ENCODE results near the gene TBC1D22A. TPM values are rescaled to one million over a fixed set of nuclear protein-coding genes. Genes with fewer than 3 reads are reported as not detected.

TBC1D22A gene
- total and polyA plus RNA-seq, 2 donors from 2014 or later = 24.6 to 39.4 TPM

- Histone ChIP-seq H3K27me3 (ENCODE audit: control insufficient read depth, insufficient read depth, low read length) (no peaks in the 10 kb centered on the region), H3K4me3 (ENCODE audit: low read length in 3 of 3) (no peak overlapping the region), H3K4me1 (ENCODE audit: control insufficient read depth in 2 of 3, insufficient read depth in 2 of 3, low read depth in 1 of 3, low read length in 3 of 3) (peaks cover 0 to 4% (median 0%) of the 10 kb centered on the region in 3 donors), H3K9me3 (ENCODE audit: control insufficient read depth in 2 of 3, insufficient read depth in 1 of 3, low read length in 3 of 3) (no peaks in the 10 kb centered on the region), H3K36me3 (ENCODE audit: control insufficient read depth in 2 of 3, insufficient read depth in 3 of 3, low read length in 3 of 3) (no peaks in the 10 kb centered on the region), H3K9ac (ENCODE audit: low read length in 3 of 3) (no peak overlapping the region), H3K27ac (ENCODE audit: low read depth in 2 of 2, low read length in 2 of 2) (no peak overlapping the region)
- FAIRE-seq = no peak
- TF ChIP-seq CTCF (IDR thresholded peaks at IDR 0.05; ENCODE audit: borderline replicate concordance, extremely low read depth, insufficient read depth) = no peak
- intact Hi-C loops (cut with DNase I) = no loop called here
- DNase-seq = no peak
Observed at GRCh38 chr22:47148956-47149728, 386.7 kb downstream of the TBC1D22A start.

GRCh38 chr22:47149976-47150375 lies 387.5 kb downstream of the TBC1D22A start:
- H3K9ac ChIP-seq (ENCODE audit: low read length in 3 of 3) = no peak overlapping the region
- no peak for TF ChIP-seq CTCF (IDR thresholded peaks at IDR 0.05; ENCODE audit: borderline replicate concordance, extremely low read depth, insufficient read depth)
- intact Hi-C loops (cut with DNase I) = no loop called here
- H3K4me3 ChIP-seq (ENCODE audit: low read length in 3 of 3) = no peak overlapping the region
- FAIRE-seq (no peak), DNase-seq (no peak)
- H3K27ac ChIP-seq (ENCODE audit: low read depth in 2 of 2, low read length in 2 of 2) = no peak overlapping the region
- H3K27me3 ChIP-seq (ENCODE audit: control insufficient read depth, insufficient read depth, low read length) = no peaks in the 10 kb centered on the region
- no peaks in the 10 kb centered on the region for H3K36me3 ChIP-seq (ENCODE audit: control insufficient read depth in 2 of 3, insufficient read depth in 3 of 3, low read length in 3 of 3)
- no peaks in the 10 kb centered on the region for H3K9me3 ChIP-seq (ENCODE audit: control insufficient read depth in 2 of 3, insufficient read depth in 1 of 3, low read length in 3 of 3)
- peaks cover 0 to 4% (median 0%) of the 10 kb centered on the region in 3 donors for H3K4me1 ChIP-seq (ENCODE audit: control insufficient read depth in 2 of 3, insufficient read depth in 2 of 3, low read depth in 1 of 3, low read length in 3 of 3)

GRCh38 chr22:47150426-47150825 lies 388.0 kb downstream of the TBC1D22A start:
- Histone ChIP-seq H3K4me1 (ENCODE audit: control insufficient read depth in 2 of 3, insufficient read depth in 2 of 3, low read depth in 1 of 3, low read length in 3 of 3) (peaks cover 0 to 2% (median 0%) of the 10 kb centered on the region in 3 donors), H3K36me3 (ENCODE audit: control insufficient read depth in 2 of 3, insufficient read depth in 3 of 3, low read length in 3 of 3) (no peaks in the 10 kb centered on the region), H3K4me3 (ENCODE audit: low read length in 3 of 3) (no peak overlapping the region), H3K9me3 (ENCODE audit: control insufficient read depth in 2 of 3, insufficient read depth in 1 of 3, low read length in 3 of 3) (no peaks in the 10 kb centered on the region), H3K27me3 (ENCODE audit: control insufficient read depth, insufficient read depth, low read length) (no peaks in the 10 kb centered on the region), H3K27ac (ENCODE audit: low read depth in 2 of 2, low read length in 2 of 2) (no peak overlapping the region), H3K9ac (ENCODE audit: low read length in 3 of 3) (no peak overlapping the region)
- FAIRE-seq = no peak
- intact Hi-C loops (cut with DNase I) = no loop called here
- TF ChIP-seq CTCF (IDR thresholded peaks at IDR 0.05; ENCODE audit: borderline replicate concordance, extremely low read depth, insufficient read depth) = no peak
- DNase-seq = no peak
